Ectodermal cell (in vitro differentiated cells): ENCODE measurements around the gene CD46.

Source experiments
- H3K27ac ChIP-seq: 2 replicates; pipeline ENCODE4 v1.7.0; 2013; ENCODE audit warnings: mild to moderate bottlenecking, low read depth, low read length; ENCODE audit not compliant: insufficient read depth, poor library complexity, severe bottlenecking
- H3K27me3 ChIP-seq: 2 replicates; pipeline ENCODE4 v1.7.0; 2013; ENCODE audit warnings: mild to moderate bottlenecking, low read length; ENCODE audit not compliant: insufficient read depth, control insufficient read depth, poor library complexity, severe bottlenecking
- H3K36me3 ChIP-seq: one replicate; pipeline ENCODE4 v1.7.0; 2013; ENCODE audit warnings: low read length; ENCODE audit not compliant: control insufficient read depth, insufficient read depth
- H3K4me1 ChIP-seq: one replicate; pipeline ENCODE4 v1.7.0; 2013; ENCODE audit warnings: low read length; ENCODE audit not compliant: control insufficient read depth, insufficient read depth
- H3K4me3 ChIP-seq: 2 replicates; pipeline ENCODE4 v1.7.0; 2013; ENCODE audit warnings: low read depth, low read length, control low read depth; ENCODE audit not compliant: insufficient read depth
- H3K9me3 ChIP-seq: 2 replicates; pipeline ENCODE4 v1.7.0; 2013; ENCODE audit warnings: mild to moderate bottlenecking, low read length, moderate library complexity; ENCODE audit not compliant: control insufficient read depth
- WGBS, 2 experiments: methylation state at CpG; one replicate each; pipeline ENCODE4 v1.1.7; 2013; ENCODE audit warnings: missing lambda C conversion rate in 2 of 2; 5-methylcytosine and 5-hydroxymethylcytosine counted together

The CD46 gene

DNA sequence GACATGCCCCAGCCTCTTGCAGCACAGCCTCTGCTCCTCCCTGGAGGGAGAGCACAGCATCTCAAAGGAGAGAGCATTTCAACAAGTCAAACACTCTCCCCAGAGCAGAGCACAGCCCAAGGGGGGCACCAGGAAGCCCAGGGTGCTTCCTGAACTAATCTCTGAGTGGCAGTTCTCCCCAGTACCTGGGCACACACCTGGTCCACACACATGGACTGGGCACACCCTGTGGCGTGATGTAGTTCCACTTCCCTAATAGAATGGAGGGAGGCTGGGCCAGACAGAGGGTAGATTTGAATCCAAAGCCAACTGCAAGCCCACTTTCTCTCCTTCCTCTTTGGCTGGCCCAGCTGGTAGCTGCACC is 55.5 kb downstream of the CD46 start:
- Histone ChIP-seq H3K9me3 (no peaks in the 10 kb centered on the region), H3K4me3 (no peak overlapping the region), H3K36me3 (no peaks in the 10 kb centered on the region), H3K27me3 (no peaks in the 10 kb centered on the region), H3K4me1 (no peaks in the 10 kb centered on the region), H3K27ac (no peak overlapping the region)
- WGBS, 2 experiments: 94 to 100% methylated on average over 1 of the region's 1 CpG

DNA sequence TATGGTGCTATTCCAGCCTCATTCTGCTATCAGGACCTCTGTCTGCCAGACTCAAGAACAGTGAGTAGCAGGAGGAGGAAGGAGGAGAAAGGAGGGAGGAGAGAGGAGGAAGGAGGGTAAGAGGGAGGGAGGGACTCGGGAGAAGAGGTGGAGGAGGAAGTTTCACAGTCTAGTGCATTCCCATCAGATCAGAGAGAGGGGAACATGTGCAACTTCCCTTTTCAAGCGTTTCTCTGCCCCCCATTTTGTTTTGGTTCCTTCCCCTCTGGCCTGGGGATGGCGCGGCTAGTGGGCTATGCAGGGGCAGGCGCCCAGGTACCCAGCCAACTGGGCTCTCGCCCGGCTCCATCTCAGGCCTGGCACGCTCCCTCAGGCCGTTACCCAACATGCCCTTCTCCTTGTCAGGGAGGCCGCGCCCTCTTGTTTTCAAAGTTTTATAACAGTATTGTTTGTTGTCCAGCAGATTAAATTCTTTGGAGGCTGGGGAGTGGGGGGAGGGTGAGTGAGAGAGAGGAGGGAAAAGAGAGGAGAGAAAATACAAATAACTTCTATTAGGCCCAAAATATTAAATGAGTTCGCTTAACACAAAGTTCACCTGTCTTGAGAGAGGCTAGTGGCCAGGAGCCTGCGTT is 56.0 kb downstream of the CD46 start:
- Histone ChIP-seq H3K4me1 (no peaks in the 10 kb centered on the region), H3K9me3 (no peaks in the 10 kb centered on the region), H3K36me3 (no peaks in the 10 kb centered on the region), H3K27ac (no peak overlapping the region), H3K27me3 (no peaks in the 10 kb centered on the region), H3K4me3 (no peak overlapping the region)
- WGBS, 2 experiments: 92 to 93% methylated on average over 13 of the region's 13 CpGs

DNA sequence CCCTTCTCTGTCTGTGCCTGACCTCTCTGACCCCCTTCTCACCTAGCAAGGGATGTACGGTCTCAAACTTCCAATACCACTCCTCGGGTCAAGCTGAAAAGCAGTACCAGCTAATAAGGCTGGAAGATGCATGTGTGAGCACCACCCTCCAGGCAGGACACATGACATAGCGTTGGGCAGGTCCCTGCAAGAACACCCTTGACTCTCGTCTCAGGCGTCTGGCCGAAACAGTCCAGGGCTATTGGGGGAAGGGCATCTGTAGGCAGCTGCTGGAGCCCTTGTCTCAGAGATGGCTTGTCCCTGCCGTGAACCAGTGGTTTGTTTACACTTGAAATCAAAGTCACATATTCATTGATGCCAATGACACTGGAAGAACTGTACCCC is 56.5 kb downstream of the CD46 start:
- Histone ChIP-seq H3K9me3 (no peaks in the 10 kb centered on the region), H3K27me3 (no peaks in the 10 kb centered on the region), H3K27ac (no peak overlapping the region), H3K36me3 (no peaks in the 10 kb centered on the region), H3K4me1 (no peaks in the 10 kb centered on the region), H3K4me3 (no peak overlapping the region)
- 81 to 89% methylated on average over 7 of the region's 7 CpGs for WGBS, 2 experiments

DNA sequence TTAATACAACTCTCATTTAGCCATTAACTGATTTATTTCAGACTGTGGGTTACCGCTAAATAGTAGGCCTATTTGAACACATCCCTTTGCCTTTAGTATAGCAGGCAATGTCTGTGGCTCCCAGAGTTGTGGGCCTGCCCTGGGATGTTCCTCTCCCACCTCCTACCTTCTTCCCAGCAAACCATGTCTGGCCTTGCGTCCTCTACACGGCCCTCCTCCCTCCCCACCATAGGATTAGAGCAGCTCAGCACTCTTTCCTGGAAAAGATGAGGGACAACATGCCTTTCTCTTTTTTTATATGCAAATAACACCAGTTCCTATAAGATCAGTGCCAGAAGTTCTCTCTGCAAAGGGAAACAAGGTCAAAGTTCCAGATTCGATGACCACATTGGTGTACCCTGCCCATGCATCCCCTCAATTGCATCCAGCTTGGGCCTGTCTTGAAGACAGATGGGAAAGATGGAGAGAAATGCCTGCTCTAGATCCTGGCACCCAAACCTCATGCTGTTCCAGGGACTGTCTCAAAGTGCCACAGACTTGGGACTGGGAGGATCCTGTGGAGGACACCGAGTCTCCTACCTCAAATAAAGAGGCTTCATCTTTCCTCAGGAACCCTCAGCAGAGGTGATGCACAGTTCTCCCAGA is 57.2 kb downstream of the CD46 start:
- H3K27me3 ChIP-seq: no peaks in the 10 kb centered on the region
- H3K4me3 ChIP-seq: no peak overlapping the region
- H3K36me3 ChIP-seq: no peaks in the 10 kb centered on the region
- H3K9me3 ChIP-seq: no peaks in the 10 kb centered on the region
- H3K4me1 ChIP-seq: no peaks in the 10 kb centered on the region
- WGBS, 2 experiments: 90 to 92% methylated on average over 5 of the region's 5 CpGs
- H3K27ac ChIP-seq: no peak overlapping the region

- WGBS, 2 experiments: 93% methylated on average over 2 of the region's 2 CpGs
- no peaks in the 10 kb centered on the region for H3K36me3 ChIP-seq
- H3K9me3 ChIP-seq: no peaks in the 10 kb centered on the region
- H3K27ac ChIP-seq: no peak overlapping the region
- no peaks in the 10 kb centered on the region for H3K4me1 ChIP-seq
- no peaks in the 10 kb centered on the region for H3K27me3 ChIP-seq
- no peak overlapping the region for H3K4me3 ChIP-seq
Observed at GRCh38 chr1:207810173-207810572, 58.3 kb downstream of the CD46 start.

DNA sequence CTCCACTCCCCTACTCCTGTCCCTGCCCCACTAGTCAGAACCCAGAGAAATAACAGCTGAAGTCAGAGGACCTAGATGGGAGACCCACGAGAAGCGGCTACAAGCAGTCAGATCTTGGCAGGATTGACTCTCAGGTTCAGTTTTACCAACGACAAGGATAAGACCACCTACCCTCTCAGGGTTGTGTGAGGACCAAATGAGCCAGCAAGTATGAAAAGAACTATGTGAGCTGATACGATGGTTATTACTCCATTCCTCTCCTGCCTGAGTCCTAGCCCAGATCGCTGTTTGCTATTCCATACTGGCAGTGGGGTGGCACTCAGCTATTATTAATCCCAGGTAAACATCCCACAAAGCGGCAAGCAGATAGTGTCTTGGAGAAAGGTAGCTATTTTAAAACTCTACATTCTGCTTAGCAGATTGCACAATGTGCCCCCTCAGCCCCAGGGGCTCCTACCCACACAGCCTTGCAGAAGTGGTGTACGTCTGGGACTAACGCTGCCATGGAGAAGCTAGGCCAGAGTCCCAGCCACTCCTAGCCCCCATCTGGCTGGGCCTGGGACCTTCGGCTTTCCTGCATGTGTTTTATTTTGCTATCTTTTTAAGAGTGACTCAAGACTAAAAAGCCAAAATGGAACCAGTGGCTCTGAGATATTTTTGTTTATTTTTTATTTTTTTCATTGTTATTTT is 58.9 kb downstream of the CD46 start:
- H3K36me3 ChIP-seq: no peaks in the 10 kb centered on the region
- H3K4me3 ChIP-seq: no peak overlapping the region
- no peaks in the 10 kb centered on the region for H3K4me1 ChIP-seq
- no peaks in the 10 kb centered on the region for H3K9me3 ChIP-seq
- no peak overlapping the region for H3K27ac ChIP-seq
- H3K27me3 ChIP-seq: no peaks in the 10 kb centered on the region
- WGBS, 2 experiments: 96 to 97% methylated on average over 9 of the region's 9 CpGs

- H3K4me1 ChIP-seq: no peaks in the 10 kb centered on the region
- WGBS, 2 experiments: 87 to 94% methylated on average over 8 of the region's 8 CpGs
- H3K36me3 ChIP-seq: no peaks in the 10 kb centered on the region
- no peak overlapping the region for H3K27ac ChIP-seq
- no peaks in the 10 kb centered on the region for H3K9me3 ChIP-seq
- no peaks in the 10 kb centered on the region for H3K27me3 ChIP-seq
- no peak overlapping the region for H3K4me3 ChIP-seq
Observed at GRCh38 chr1:207811319-207811718, 59.5 kb downstream of the CD46 start.

DNA sequence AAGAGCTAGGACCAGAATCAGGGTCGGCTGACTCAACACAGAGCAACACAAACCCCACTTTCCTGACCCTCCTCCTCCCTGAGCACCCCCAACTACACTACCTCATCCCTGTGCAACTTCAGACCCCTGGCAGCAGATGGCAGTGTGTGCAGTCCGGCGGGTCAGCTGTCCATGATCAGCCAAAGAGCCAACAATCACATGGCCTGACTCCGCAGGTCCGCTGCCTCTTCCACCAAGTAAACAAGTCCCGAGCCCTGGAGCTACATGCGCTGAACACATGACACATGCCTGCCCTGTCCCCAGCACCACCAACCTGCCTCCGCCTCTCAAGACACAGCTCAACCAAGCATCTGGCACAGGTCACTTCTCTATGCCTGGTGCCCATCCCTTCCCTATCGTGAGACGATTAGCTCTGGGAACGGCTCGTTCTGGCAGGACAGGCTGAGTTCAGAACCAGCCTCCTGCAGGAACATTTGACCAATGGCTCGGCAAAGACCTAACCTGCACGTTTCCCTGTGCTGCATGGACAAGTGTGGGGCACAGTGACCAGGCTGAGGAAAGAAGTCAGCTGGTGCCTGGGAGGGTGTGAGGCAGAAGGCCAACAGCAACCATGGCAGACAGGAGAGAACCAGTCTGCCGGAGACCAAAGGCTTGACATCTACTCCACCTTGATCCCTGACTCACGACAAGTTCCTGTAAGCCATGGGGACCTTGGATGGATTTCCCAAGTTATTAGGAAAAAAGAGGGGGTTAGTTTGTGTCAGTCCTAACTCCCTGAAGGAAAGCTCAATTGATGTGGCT is 60.3 kb downstream of the CD46 start:
- no peaks in the 10 kb centered on the region for H3K4me1 ChIP-seq
- no peaks in the 10 kb centered on the region for H3K36me3 ChIP-seq
- no peak overlapping the region for H3K4me3 ChIP-seq
- WGBS, 2 experiments: 91 to 92% methylated on average over 16 of the region's 16 CpGs
- H3K27ac ChIP-seq: no peak overlapping the region
- no peaks in the 10 kb centered on the region for H3K9me3 ChIP-seq
- no peaks in the 10 kb centered on the region for H3K27me3 ChIP-seq

DNA sequence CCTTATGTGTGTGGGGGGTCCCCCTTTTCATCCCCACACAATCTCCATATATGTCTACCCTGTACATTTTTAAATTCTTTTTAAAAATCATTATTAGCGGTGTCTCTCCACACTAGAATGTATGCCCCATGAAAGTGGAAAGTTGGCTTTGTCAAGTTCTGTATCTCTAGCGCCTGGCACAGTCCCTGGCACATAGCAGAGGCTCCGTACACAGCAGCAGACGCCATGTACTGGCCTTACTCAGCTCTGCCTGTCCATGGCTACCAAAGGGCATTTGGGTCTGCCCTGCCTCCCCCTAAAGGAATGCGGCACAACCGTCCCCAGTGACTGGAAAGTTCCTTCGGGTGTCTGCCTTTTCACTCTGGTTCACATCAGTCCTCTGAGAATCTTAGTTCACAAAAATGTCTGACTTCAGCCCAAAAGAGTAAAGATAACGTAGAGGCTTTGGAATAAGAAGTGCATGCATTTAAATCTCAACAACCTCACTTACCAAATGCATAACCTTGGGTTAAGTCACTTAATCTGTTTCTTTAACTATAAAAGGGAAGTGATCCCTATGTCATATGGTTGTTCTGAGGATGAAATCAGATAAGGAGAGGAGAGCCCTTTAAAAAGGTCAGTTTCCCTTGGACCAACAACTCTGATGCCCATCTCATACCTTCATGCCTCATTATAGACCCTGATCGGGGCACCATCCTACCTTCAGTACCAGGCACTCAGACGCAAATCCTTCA is 61.1 kb downstream of the CD46 start:
- WGBS, 2 experiments: 93 to 94% methylated on average over 10 of the region's 10 CpGs
- Histone ChIP-seq H3K4me1 (no peaks in the 10 kb centered on the region), H3K9me3 (no peaks in the 10 kb centered on the region)

More for the DNA sequence above, 61.1 kb downstream of the CD46 start:
- H3K36me3 ChIP-seq: no peaks in the 10 kb centered on the region
- H3K4me3 ChIP-seq: no peak overlapping the region
- H3K27me3 ChIP-seq: no peaks in the 10 kb centered on the region
- no peak overlapping the region for H3K27ac ChIP-seq
